VCaP (cell line): ENCODE measurements around the gene CEMIP.

Source experiments
- H3K27ac ChIP-seq: fragments of 450-650 bp; 2 replicates; pipeline ENCODE4 v1.5.1; 2017
- CTCF ChIP-seq: fragments of 450-650 bp; conservative IDR thresholded peaks from 2 replicates; pipeline ENCODE4 v1.5.1; 2017; ENCODE audit warnings: mild to moderate bottlenecking, moderate library complexity

CEMIP gene

GRCh38 chr15:80831192-80831591 is 52.0 kb downstream of the CEMIP start:
- no peak overlapping the region for H3K27ac ChIP-seq
- TF ChIP-seq CTCF: no peak

GRCh38 chr15:80831606-80832224 is 52.5 kb downstream of the CEMIP start:
- no peak for TF ChIP-seq CTCF
- no peak overlapping the region for H3K27ac ChIP-seq

- TF ChIP-seq CTCF: no peak
- H3K27ac ChIP-seq: no peak overlapping the region
Observed at GRCh38 chr15:80832686-80833085, 53.5 kb downstream of the CEMIP start.

- TF ChIP-seq CTCF: no peak
Observed at GRCh38 chr15:80834402-80834801, 55.2 kb downstream of the CEMIP start.

GRCh38 chr15:80834906-80835305 is 55.7 kb downstream of the CEMIP start:
- H3K27ac ChIP-seq: no peak overlapping the region
- TF ChIP-seq CTCF: no peak

More at GRCh38 chr15:80834402-80834801, 55.2 kb downstream of the CEMIP start:
- H3K27ac ChIP-seq: no peak overlapping the region

- peak; percentile 18; the same call in 1 of the 2 replicates for TF ChIP-seq CTCF
Observed at GRCh38 chr15:80835336-80835735, 56.2 kb downstream of the CEMIP start.

GRCh38 chr15:80836223-80836622 is 57.1 kb downstream of the CEMIP start:
- H3K27ac ChIP-seq: no peak overlapping the region
- no peak for TF ChIP-seq CTCF

More at GRCh38 chr15:80835336-80835735, 56.2 kb downstream of the CEMIP start:
- H3K27ac ChIP-seq: no peak overlapping the region
